ENCODE data around the gene GRID1. TPM values are rescaled to one million over a fixed set of nuclear protein-coding genes. Genes with fewer than 3 reads are reported as not detected.

GRID1 gene
- total RNA-seq, 4 donors from 2014 or later: 0.40 to 1.9 (median 1.00) TPM

- no peak for TF ChIP-seq POLR2AphosphoS5 (IDR thresholded peaks at IDR 0.05)
- no peak for TF ChIP-seq CTCF (IDR thresholded peaks at IDR 0.05)
- no peak for TF ChIP-seq POLR2A (IDR thresholded peaks at IDR 0.05)
- no peak for TF ChIP-seq EP300 (IDR thresholded peaks at IDR 0.05; ENCODE audit: low read depth)
Observed at GRCh38 chr10:86371116-86371515, 4.5 kb upstream of the GRID1 start.

GRCh38 chr10:86370006-86370585 is 3.5 kb upstream of the GRID1 start:
- TF ChIP-seq CTCF (IDR thresholded peaks at IDR 0.05): no peak
- no peak for TF ChIP-seq EP300 (IDR thresholded peaks at IDR 0.05; ENCODE audit: low read depth)
- TF ChIP-seq POLR2AphosphoS5 (IDR thresholded peaks at IDR 0.05): no peak
- no peak for TF ChIP-seq POLR2A (IDR thresholded peaks at IDR 0.05)
- DNase-seq: no peak
- H3K36me3 ChIP-seq: no peaks in the 10 kb centered on the region
- H3K9me3 ChIP-seq: no peaks in the 10 kb centered on the region
- H3K27ac ChIP-seq: no peak overlapping the region
- H3K4me1 ChIP-seq: peaks cover 4 to 23% (median 16%) of the 10 kb centered on the region in 4 donors
- no peak overlapping the region for H3K4me3 ChIP-seq
- in situ Hi-C loops (cut with MboI; ENCODE audit: low pct_ligation_motif_present in 1 of 4, low pct_unique_long_range_greater_than_20kb in 1 of 4, low sequenced_read_pairs in 3 of 4): loop anchor here in 2 of 4 donors (25.0 kb wide), 3 partner anchors 283 to 833 kb away; no protein-coding TSS in a partner anchor
- intact Hi-C loops (cut with DNase I; ENCODE audit: low total_unique reads): no loop called here
- whole genome bisulfite sequencing, 2 donors (ENCODE audit: low coverage in 1 of 2): 83% methylated on average over 4 of the region's 4 CpGs; no CpG with 5 or more reads in 1 of the 2 donors
- peaks cover 76% of the 10 kb centered on the region for H3K27me3 ChIP-seq

More at GRCh38 chr10:86371116-86371515, 4.5 kb upstream of the GRID1 start:
- Histone ChIP-seq H3K4me1 (peaks cover 4 to 12% (median 11%) of the 10 kb centered on the region in 4 donors), H3K4me3 (no peak overlapping the region), H3K27me3 (peaks cover 70% of the 10 kb centered on the region), H3K9me3 (no peaks in the 10 kb centered on the region), H3K36me3 (no peaks in the 10 kb centered on the region), H3K27ac (no peak overlapping the region)
- in situ Hi-C loops (cut with MboI; ENCODE audit: low pct_ligation_motif_present in 1 of 4, low pct_unique_long_range_greater_than_20kb in 1 of 4, low sequenced_read_pairs in 3 of 4) (loop anchor here in 2 of 4 donors (25.0 kb wide), 3 partner anchors 284 to 834 kb away; no protein-coding TSS in a partner anchor), intact Hi-C loops (cut with DNase I; ENCODE audit: low total_unique reads) (no loop called here)
- no peak for DNase-seq
- WGBS, 2 donors (ENCODE audit: low coverage in 1 of 2): 74 to 80% methylated on average over 1 to 7 of the region's 7 CpGs

GRCh38 chr10:86368987-86369386 is 2.4 kb upstream of the GRID1 start:
- in situ Hi-C loops (cut with MboI; ENCODE audit: low pct_ligation_motif_present in 1 of 4, low pct_unique_long_range_greater_than_20kb in 1 of 4, low sequenced_read_pairs in 3 of 4): loop anchor here in 2 of 4 donors (25.0 kb wide), 3 partner anchors 282 to 832 kb away; no protein-coding TSS in a partner anchor
- Histone ChIP-seq H3K4me3 (no peak overlapping the region), H3K27me3 (peaks cover 87% of the 10 kb centered on the region), H3K36me3 (no peaks in the 10 kb centered on the region), H3K27ac (no peak overlapping the region), H3K4me1 (peaks cover 4 to 28% (median 17%) of the 10 kb centered on the region in 4 donors), H3K9me3 (no peaks in the 10 kb centered on the region)
- 75% methylated on average over 2 of the region's 2 CpGs; no CpG with 5 or more reads in 1 of the 2 donors for WGBS, 2 donors (ENCODE audit: low coverage in 1 of 2)
- intact Hi-C loops (cut with DNase I; ENCODE audit: low total_unique reads): no loop called here
- TF ChIP-seq POLR2A (IDR thresholded peaks at IDR 0.05) (no peak), EP300 (IDR thresholded peaks at IDR 0.05; ENCODE audit: low read depth) (no peak), CTCF (IDR thresholded peaks at IDR 0.05) (no peak), POLR2AphosphoS5 (IDR thresholded peaks at IDR 0.05) (no peak)
- DNase-seq: no peak

- 91% methylated on average over 1 of the region's 1 CpG; no CpG with 5 or more reads in 1 of the 2 donors for WGBS, 2 donors (ENCODE audit: low coverage in 1 of 2)
- intact Hi-C loops (cut with DNase I; ENCODE audit: low total_unique reads): no loop called here
- no peak for DNase-seq
- in situ Hi-C loops (cut with MboI; ENCODE audit: low pct_ligation_motif_present in 1 of 4, low pct_unique_long_range_greater_than_20kb in 1 of 4, low sequenced_read_pairs in 3 of 4): loop anchor here in 2 of 4 donors (25.0 kb wide), 3 partner anchors 281 to 831 kb away; no protein-coding TSS in a partner anchor
- Histone ChIP-seq H3K27ac (no peak overlapping the region), H3K27me3 (peaks cover 97% of the 10 kb centered on the region), H3K36me3 (no peaks in the 10 kb centered on the region), H3K4me3 (no peak overlapping the region), H3K4me1 (peaks cover 4 to 36% (median 25%) of the 10 kb centered on the region in 4 donors), H3K9me3 (no peaks in the 10 kb centered on the region)
- TF ChIP-seq CTCF (IDR thresholded peaks at IDR 0.05) (no peak), EP300 (IDR thresholded peaks at IDR 0.05; ENCODE audit: low read depth) (no peak)
Observed at GRCh38 chr10:86368046-86368445, 1.5 kb upstream of the GRID1 start.
